NCI-H1092 (cell line): Measurements from ENCODE around the gene HTT-AS.
A peak's percentile ranks its signal among the peaks of the same experiment; 100 is the strongest.
"Not testable (repeated sequence)": the region's sequence is repeated elsewhere in the genome, so short reads cannot be mapped to it uniquely, and the experiment has no call there.

Source experiments
- DNase-seq: peaks from one replicate; lab custom pipeline; 2025; lab: John Stamatoyannopoulos, UW

HTT-AS gene

GRCh38 chr4:3051141-3051897, 23.0 kb downstream of the HTT-AS start:
- DNase-seq: not testable (repeated sequence)

- DNase-seq: peak; percentile 55
Observed at GRCh38 chr4:3047464-3048286, 26.7 kb downstream of the HTT-AS start.

GRCh38 chr4:3046623-3047022, 27.7 kb downstream of the HTT-AS start:
- DNase-seq: no peak

- DNase-seq: no peak
Observed at GRCh38 chr4:3046162-3046561, 28.2 kb downstream of the HTT-AS start.

- no peak for DNase-seq
Observed at GRCh38 chr4:3044870-3045819, 29.2 kb downstream of the HTT-AS start.

GRCh38 chr4:3043282-3044020, 30.9 kb downstream of the HTT-AS start:
- no peak for DNase-seq

GRCh38 chr4:3042226-3042625, 32.1 kb downstream of the HTT-AS start:
- DNase-seq: no peak

- DNase-seq: peak; percentile 31
Observed at GRCh38 chr4:3041192-3042142, 32.9 kb downstream of the HTT-AS start.

GRCh38 chr4:3040452-3041191, 33.7 kb downstream of the HTT-AS start:
- DNase-seq: no peak

- DNase-seq: no peak
Observed at GRCh38 chr4:3039706-3040366, 34.5 kb downstream of the HTT-AS start.

- DNase-seq: no peak
Observed at GRCh38 chr4:3037957-3038461, 36.3 kb downstream of the HTT-AS start.

- DNase-seq: no peak
Observed at GRCh38 chr4:3036131-3036952, 38.0 kb downstream of the HTT-AS start.

GRCh38 chr4:3035674-3036073, 38.7 kb downstream of the HTT-AS start:
- DNase-seq: no peak

GRCh38 chr4:3035249-3035648, 39.1 kb downstream of the HTT-AS start:
- no peak for DNase-seq

- DNase-seq: no peak
Observed at GRCh38 chr4:3034231-3034630, 40.1 kb downstream of the HTT-AS start.

- no peak for DNase-seq
Observed at GRCh38 chr4:3031357-3032082, 42.8 kb downstream of the HTT-AS start.
